ENCODE results near the gene DAD1. TPM values are rescaled to one million over a fixed set of nuclear protein-coding genes. Genes with fewer than 3 reads are reported as not detected.
"Not testable (repeated sequence)": the region's sequence is repeated elsewhere in the genome, so short reads cannot be mapped to it uniquely, and the experiment has no call there.

The DAD1 gene
- total RNA-seq, 1 donor from 2014 or later: 149 TPM

GRCh38 chr14:22555384-22556011 is 33.5 kb downstream of the DAD1 start:
- H3K27me3 Mint-ChIP-seq: peaks cover 3% of the 10 kb centered on the region
- no peaks in the 10 kb centered on the region for H3K9me3 Mint-ChIP-seq (ENCODE audit: low read depth)
- H3K4me1 Mint-ChIP-seq (ENCODE audit: low read depth): peaks cover 31% of the 10 kb centered on the region
- no peak for TF ChIP-seq CTCF (IDR thresholded peaks at IDR 0.05; ENCODE audit: unreplicated experiment)
- no peaks in the 10 kb centered on the region for H3K36me3 Mint-ChIP-seq (ENCODE audit: insufficient read depth)
- DNase-seq (ENCODE audit: low spot score, unreplicated experiment): no peak
- peak overlapping the region; percentile 26 for H3K27ac Mint-ChIP-seq
- no peak overlapping the region for H3K4me3 Mint-ChIP-seq (ENCODE audit: low read depth)

GRCh38 chr14:22554498-22555383 is 34.3 kb downstream of the DAD1 start:
- H3K9me3 Mint-ChIP-seq (ENCODE audit: low read depth): no peaks in the 10 kb centered on the region
- no peak overlapping the region for H3K4me3 Mint-ChIP-seq (ENCODE audit: low read depth)
- no peak overlapping the region for H3K27ac Mint-ChIP-seq
- H3K27me3 Mint-ChIP-seq: peaks cover 3% of the 10 kb centered on the region
- no peak for TF ChIP-seq CTCF (IDR thresholded peaks at IDR 0.05; ENCODE audit: unreplicated experiment)
- no peaks in the 10 kb centered on the region for H3K36me3 Mint-ChIP-seq (ENCODE audit: insufficient read depth)
- H3K4me1 Mint-ChIP-seq (ENCODE audit: low read depth): peaks cover 26% of the 10 kb centered on the region
- no peak for DNase-seq (ENCODE audit: low spot score, unreplicated experiment)

GRCh38 chr14:22553861-22554497 is 35.0 kb downstream of the DAD1 start:
- not testable (repeated sequence) for H3K27me3 Mint-ChIP-seq; H3K36me3 Mint-ChIP-seq (ENCODE audit: insufficient read depth); DNase-seq (ENCODE audit: low spot score, unreplicated experiment); H3K4me3 Mint-ChIP-seq (ENCODE audit: low read depth); H3K9me3 Mint-ChIP-seq (ENCODE audit: low read depth); H3K27ac Mint-ChIP-seq
- H3K4me1 Mint-ChIP-seq (ENCODE audit: low read depth): peaks cover 20% of the 10 kb centered on the region

- TF ChIP-seq CTCF (IDR thresholded peaks at IDR 0.05; ENCODE audit: unreplicated experiment): no peak
- no peak for DNase-seq (ENCODE audit: low spot score, unreplicated experiment)
- Mint-ChIP-seq H3K4me1 (ENCODE audit: low read depth) (peaks cover 17% of the 10 kb centered on the region), H3K27ac (no peak overlapping the region), H3K36me3 (ENCODE audit: insufficient read depth) (no peaks in the 10 kb centered on the region), H3K9me3 (ENCODE audit: low read depth) (no peaks in the 10 kb centered on the region), H3K27me3 (peaks cover 3% of the 10 kb centered on the region), H3K4me3 (ENCODE audit: low read depth) (no peak overlapping the region)
Observed at GRCh38 chr14:22553445-22553844, 35.6 kb downstream of the DAD1 start.

- Mint-ChIP-seq H3K27ac (no peak overlapping the region), H3K36me3 (ENCODE audit: insufficient read depth) (no peaks in the 10 kb centered on the region), H3K4me1 (ENCODE audit: low read depth) (peaks cover 20% of the 10 kb centered on the region), H3K4me3 (ENCODE audit: low read depth) (no peak overlapping the region), H3K9me3 (ENCODE audit: low read depth) (no peaks in the 10 kb centered on the region), H3K27me3 (peaks cover 3% of the 10 kb centered on the region)
- no peak for TF ChIP-seq CTCF (IDR thresholded peaks at IDR 0.05; ENCODE audit: unreplicated experiment)
- DNase-seq (ENCODE audit: low spot score, unreplicated experiment): no peak
Observed at GRCh38 chr14:22552827-22553076, 36.3 kb downstream of the DAD1 start.

Data from progenitor cell of endocrine pancreas (in vitro differentiated cells).